HG03442 (cell line): ENCODE data around the gene GPX2.

Experiments
- ATAC-seq: cut with Tn5 transposase; IDR thresholded peaks from one replicate; pipeline ENCODE4 v1.9.1; 2021; ENCODE audit warnings: mild to moderate bottlenecking, moderate library complexity; ENCODE audit not compliant: unreplicated experiment

GPX2 gene

GRCh38 chr14:64942531-64943111 lies at the start of gene GPX2:
TSS of gene GPX2 (minus strand) at chr14:64942745. CDS start at chr14:64942726, 19 bp downstream.
- ATAC-seq, result no peak

- ATAC-seq, result no peak
Observed at GRCh38 chr14:64990939-64991338, 48.4 kb upstream of the GPX2 start.

GRCh38 chr14:64990296-64990695 lies 47.8 kb upstream of the GPX2 start:
- ATAC-seq, result no peak

- no peak for ATAC-seq
Observed at GRCh38 chr14:64987438-64987767, 44.9 kb upstream of the GPX2 start.

- peak; percentile 86 for ATAC-seq
Observed at GRCh38 chr14:64986648-64987437, 44.3 kb upstream of the GPX2 start, which contains the start of gene FNTB. TSS of gene FNTB (plus strand) at chr14:64986895. CDS start at chr14:64986954, 59 bp downstream.

- no peak for ATAC-seq
Observed at GRCh38 chr14:64983439-64984310, 41.1 kb upstream of the GPX2 start.

GRCh38 chr14:64979336-64980074 lies 37.0 kb upstream of the GPX2 start:
- no peak for ATAC-seq

GRCh38 chr14:64974563-64974962 lies 32.0 kb upstream of the GPX2 start:
- ATAC-seq, result no peak

GRCh38 chr14:64973826-64974225 lies 31.3 kb upstream of the GPX2 start:
- ATAC-seq, result no peak

GRCh38 chr14:64973026-64973442 lies 30.5 kb upstream of the GPX2 start:
- ATAC-seq, result no peak

- ATAC-seq, result peak; percentile 44
Observed at GRCh38 chr14:64971943-64972791, 29.6 kb upstream of the GPX2 start, which contains the start of gene RAB15. TSS of gene RAB15 (minus strand) at chr14:64972336. CDS start at chr14:64972076, 260 bp downstream.

GRCh38 chr14:64971491-64971942 lies 29.0 kb upstream of the GPX2 start:
- ATAC-seq, result no peak

- no peak for ATAC-seq
Observed at GRCh38 chr14:64970776-64971477, 28.4 kb upstream of the GPX2 start.

GRCh38 chr14:64970041-64970440 lies 27.5 kb upstream of the GPX2 start:
- no peak for ATAC-seq

- no peak for ATAC-seq
Observed at GRCh38 chr14:64968651-64969050, 26.1 kb upstream of the GPX2 start.

GRCh38 chr14:64968167-64968566 lies 25.6 kb upstream of the GPX2 start:
- ATAC-seq, result no peak

GRCh38 chr14:64966976-64967375 lies 24.4 kb upstream of the GPX2 start:
- no peak for ATAC-seq

GRCh38 chr14:64965356-64966000 lies 22.9 kb upstream of the GPX2 start:
- no peak for ATAC-seq

GRCh38 chr14:64963611-64964010 lies 21.1 kb upstream of the GPX2 start:
- no peak for ATAC-seq
